CD8-positive, alpha-beta memory T cell (primary cell): ENCODE results near the gene CCDC9. TPM values are rescaled to one million over a fixed set of nuclear protein-coding genes. Genes with fewer than 3 reads are reported as not detected.
"Not testable (repeated sequence)": the region's sequence is repeated elsewhere in the genome, so short reads cannot be mapped to it uniquely, and the experiment has no call there.

ENCODE experiments used
- CTCF ChIA-PET: fragments of 350-600 bp; sonication (Branson Sonifier 250); formaldehyde crosslinking; loops from one replicate; lab custom pipeline; 2021; ENCODE audit warnings: antibody characterized with exemption; lab: Charles Lee
- POLR2A ChIA-PET: fragments of 350-600 bp; sonication (Branson Sonifier 250); formaldehyde crosslinking; loops from one replicate; lab custom pipeline; 2021; ENCODE audit warnings: antibody characterized with exemption; lab: Charles Lee
- DNase-seq, 5 donors: peaks; one replicate each; pipeline versions ENCODE4 v3.0.0 to v3.0.0-alpha.2; 2020 to 2022; ENCODE audit warnings: mixed read lengths in 1 of 5
- H3K27ac ChIP-seq: one replicate; pipeline ENCODE4 v1.7.0; 2013; ENCODE audit warnings: low read depth, mild to moderate bottlenecking, low read length, moderate library complexity
- H3K27me3 ChIP-seq: 2 replicates; pipeline ENCODE4 v1.7.0; 2013; ENCODE audit warnings: low read length, mild to moderate bottlenecking; ENCODE audit not compliant: insufficient read depth, poor library complexity, severe bottlenecking
- H3K36me3 ChIP-seq: 2 replicates; pipeline ENCODE4 v1.7.0; 2013; ENCODE audit warnings: mild to moderate bottlenecking, low read length, moderate library complexity; ENCODE audit not compliant: insufficient read depth
- H3K4me1 ChIP-seq: 2 replicates; pipeline ENCODE4 v1.7.0; 2013; ENCODE audit warnings: mild to moderate bottlenecking, low read length, moderate library complexity; ENCODE audit not compliant: insufficient read depth
- H3K4me3 ChIP-seq: 2 replicates; pipeline ENCODE4 v1.7.0; 2013; ENCODE audit warnings: mild to moderate bottlenecking, low read length
- H3K9me3 ChIP-seq: 2 replicates; pipeline ENCODE4 v1.7.0; 2013; ENCODE audit warnings: mild to moderate bottlenecking, low read length
- H3K27ac Mint-ChIP-seq, 8 donors: one replicate each; pipeline ENCODE4 v1.8.0; 2020 to 2021; ENCODE audit warnings: mixed read lengths in 8 of 8, mild to moderate bottlenecking in 6 of 8, inconsistent platforms in 3 of 8, moderate library complexity in 3 of 8
- H3K27me3 Mint-ChIP-seq, 2 donors: one replicate each; pipeline ENCODE4 v1.8.0; 2020 to 2021; ENCODE audit warnings: mixed read lengths in 2 of 2, mild to moderate bottlenecking in 1 of 2, moderate library complexity in 1 of 2
- H3K36me3 Mint-ChIP-seq, 3 donors: one replicate each; pipeline ENCODE4 v1.8.0; 2020 to 2021; ENCODE audit warnings: mixed read lengths in 3 of 3, inconsistent platforms in 1 of 3, mild to moderate bottlenecking in 1 of 3
- H3K4me1 Mint-ChIP-seq, 3 donors: one replicate each; pipeline ENCODE4 v1.8.0; 2020 to 2021; ENCODE audit warnings: mixed read lengths in 3 of 3, inconsistent platforms in 1 of 3, mild to moderate bottlenecking in 1 of 3
- H3K4me3 Mint-ChIP-seq, 7 donors: one replicate each; pipeline ENCODE4 v1.8.0; 2020 to 2021; ENCODE audit warnings: mixed read lengths in 7 of 7, mild to moderate bottlenecking in 6 of 7, moderate library complexity in 4 of 7, inconsistent platforms in 2 of 7
- H3K9me3 Mint-ChIP-seq, 5 donors: one replicate each; pipeline ENCODE4 v1.8.0; 2020 to 2022; ENCODE audit warnings: mixed read lengths in 5 of 5, mild to moderate bottlenecking in 3 of 5, moderate library complexity in 2 of 5, inconsistent platforms in 1 of 5
- polyA plus RNA-seq: library from polyadenylated mRNA; unstranded; fragments of 300-500 nt; fragmentation: Illumina TruSeq; gene quantifications from one replicate; pipeline ENCODE4 v1.2.3, GENCODE V29; 2021
- total RNA-seq, 2 experiments: library from RNA; stranded (reverse); gene quantifications; one replicate each; pipeline ENCODE4 v1.2.3, GENCODE V29; 2021

CCDC9 gene
- total and polyA plus RNA-seq, 3 experiments from 2014 or later, result 9.4 to 23.1 (median 20.4) TPM

GRCh38 chr19:47243776-47244547 is 12.4 kb upstream of the CCDC9 start:
- ChIA-PET CTCF (interaction anchor here (0.7 to 10.5 kb wide), 42 partner anchors 10 to 393 kb away, joined by 3 to 342 read pairs (median 5); partner anchors contain the start of genes AP2S1, CCDC9, DHX34 and INAFM1), POLR2A (interaction anchor here (0.5 to 2.5 kb wide), 24 partner anchors 10 to 1279 kb away, joined by 3 to 77 read pairs (median 6); partner anchors contain the start of genes CCDC9, INAFM1, SAE1 and ZC3H4)
- peak; percentile 83 to 91 (median 88) for DNase-seq
- H3K27ac ChIP-seq, result peak overlapping the region; percentile 63
- peaks cover 0 to 1% of the 10 kb centered on the region in 2 donors for H3K27me3 Mint-ChIP-seq
- peak overlapping the region in 7 of 8 donors; percentile 44 to 93 (median 92) for H3K27ac Mint-ChIP-seq
- H3K36me3 Mint-ChIP-seq, result no peaks in the 10 kb centered on the region
- H3K27me3 ChIP-seq, result no peaks in the 10 kb centered on the region
- peaks cover 9 to 29% (median 29%) of the 10 kb centered on the region in 3 donors for H3K4me1 Mint-ChIP-seq
- peak overlapping the region; percentile 57 to 89 (median 77) for H3K4me3 Mint-ChIP-seq
- H3K36me3 ChIP-seq, result no peaks in the 10 kb centered on the region
- H3K9me3 ChIP-seq, result no peaks in the 10 kb centered on the region
- H3K4me1 ChIP-seq, result peaks cover 43% of the 10 kb centered on the region
- H3K4me3 ChIP-seq, result peak overlapping the region; percentile 64
- H3K9me3 Mint-ChIP-seq, result no peaks in the 10 kb centered on the region

GRCh38 chr19:47247308-47247990 is 8.9 kb upstream of the CCDC9 start:
- Mint-ChIP-seq H3K9me3 (no peaks in the 10 kb centered on the region), H3K4me3 (peak overlapping the region in 1 of 7 donors; percentile 38), H3K27ac (peak overlapping the region in 3 of 8 donors; percentile 35 to 78 (median 58)), H3K4me1 (peaks cover 5 to 23% (median 16%) of the 10 kb centered on the region in 3 donors), H3K27me3 (peaks cover 0 to 1% of the 10 kb centered on the region in 2 donors), H3K36me3 (no peaks in the 10 kb centered on the region)
- no peak overlapping the region for H3K27ac ChIP-seq
- no peaks in the 10 kb centered on the region for H3K27me3 ChIP-seq
- DNase-seq, result peak; percentile 61 to 79 (median 71)
- ChIA-PET CTCF (interaction anchor here (0.7 to 10.5 kb wide), 29 partner anchors 8 to 222 kb away, joined by 3 to 342 read pairs (median 5); partner anchors contain the start of genes CCDC9, INAFM1 and SAE1), POLR2A (interaction anchor here (1.3 to 2.1 kb wide), 2 partner anchors 9 to 21 kb away, joined by 3 to 9 read pairs; partner anchors contain the start of gene CCDC9)
- no peak overlapping the region for H3K4me3 ChIP-seq
- H3K36me3 ChIP-seq, result no peaks in the 10 kb centered on the region
- peaks cover 15% of the 10 kb centered on the region for H3K4me1 ChIP-seq
- H3K9me3 ChIP-seq, result no peaks in the 10 kb centered on the region

- H3K9me3 Mint-ChIP-seq, H3K4me3 ChIP-seq, POLR2A ChIA-PET, DNase-seq, H3K27me3 Mint-ChIP-seq, H3K36me3 ChIP-seq, H3K27ac ChIP-seq, H3K9me3 ChIP-seq, H3K27me3 ChIP-seq: not testable (repeated sequence)
- H3K4me1 ChIP-seq, result peaks cover 12% of the 10 kb centered on the region
- CTCF ChIA-PET, result interaction anchor here (0.7 to 2.9 kb wide), 3 partner anchors 9 to 103 kb away, joined by 3 to 24 read pairs (median 3); no protein-coding TSS in a partner anchor
- peaks cover 13 to 22% (median 17%) of the 10 kb centered on the region in 3 donors for H3K4me1 Mint-ChIP-seq
- peaks cover 0 to 12% (median 3%) of the 10 kb centered on the region in 3 donors for H3K36me3 Mint-ChIP-seq
- peak overlapping the region in 2 of 8 donors; percentile 11 to 94 for H3K27ac Mint-ChIP-seq
- H3K4me3 Mint-ChIP-seq, result peak overlapping the region in 1 of 7 donors; percentile 78
These were observed 3.3 kb upstream of the CCDC9 start for GRCh38 chr19:47253016-47253415.

- H3K4me3 Mint-ChIP-seq, result peak overlapping the region in 1 of 7 donors; percentile 78
- Histone ChIP-seq H3K27ac (no peak overlapping the region), H3K9me3 (no peaks in the 10 kb centered on the region), H3K27me3 (no peaks in the 10 kb centered on the region), H3K4me1 (peaks cover 17% of the 10 kb centered on the region), H3K4me3 (no peak overlapping the region), H3K36me3 (peaks cover 2% of the 10 kb centered on the region)
- ChIA-PET POLR2A (interaction anchor here (1.2 kb wide), 1 partner anchor 10 kb away, joined by 3 read pairs; no protein-coding TSS in a partner anchor), CTCF (interaction anchor here (0.7 to 2.9 kb wide), 3 partner anchors 9 to 104 kb away, joined by 3 to 24 read pairs (median 3); no protein-coding TSS in a partner anchor)
- peaks cover 0 to 1% of the 10 kb centered on the region in 2 donors for H3K27me3 Mint-ChIP-seq
- DNase-seq, result no peak
- H3K4me1 Mint-ChIP-seq, result peaks cover 17 to 26% (median 20%) of the 10 kb centered on the region in 3 donors
- peaks cover 0 to 16% (median 3%) of the 10 kb centered on the region in 3 donors for H3K36me3 Mint-ChIP-seq
- peak overlapping the region in 3 of 8 donors; percentile 11 to 94 (median 32) for H3K27ac Mint-ChIP-seq
- H3K9me3 Mint-ChIP-seq, result no peaks in the 10 kb centered on the region
These were observed 2.9 kb upstream of the CCDC9 start for GRCh38 chr19:47253467-47253881.

GRCh38 chr19:47253970-47254369 is 2.4 kb upstream of the CCDC9 start:
- Mint-ChIP-seq H3K36me3 (peaks cover 0 to 20% (median 7%) of the 10 kb centered on the region in 3 donors), H3K4me3 (peak overlapping the region in 2 of 7 donors; percentile 3 to 78), H3K4me1 (peaks cover 22 to 31% (median 25%) of the 10 kb centered on the region in 3 donors), H3K27me3 (peaks cover 0 to 1% of the 10 kb centered on the region in 2 donors), H3K27ac (peak overlapping the region; percentile 11 to 94 (median 59)), H3K9me3 (no peaks in the 10 kb centered on the region)
- peaks cover 22% of the 10 kb centered on the region for H3K4me1 ChIP-seq
- H3K27me3 ChIP-seq, result no peaks in the 10 kb centered on the region
- H3K9me3 ChIP-seq, result no peaks in the 10 kb centered on the region
- ChIA-PET POLR2A (interaction anchor here (1.2 kb wide), 1 partner anchor 11 kb away, joined by 3 read pairs; no protein-coding TSS in a partner anchor), CTCF (interaction anchor here (0.7 to 2.9 kb wide), 3 partner anchors 10 to 104 kb away, joined by 3 to 24 read pairs (median 3); no protein-coding TSS in a partner anchor)
- peaks cover 7% of the 10 kb centered on the region for H3K36me3 ChIP-seq
- DNase-seq, result no peak
- no peak overlapping the region for H3K27ac ChIP-seq
- H3K4me3 ChIP-seq, result no peak overlapping the region

- Histone ChIP-seq H3K9me3 (no peaks in the 10 kb centered on the region), H3K4me1 (peaks cover 23% of the 10 kb centered on the region), H3K4me3 (peak overlapping the region; percentile 61), H3K27ac (peak overlapping the region; percentile 84), H3K36me3 (peaks cover 24% of the 10 kb centered on the region), H3K27me3 (no peaks in the 10 kb centered on the region)
- POLR2A ChIA-PET, result interaction anchor here (0.5 to 2.4 kb wide), 17 partner anchors 9 to 656 kb away, joined by 3 to 67 read pairs (median 4); partner anchors contain the start of genes CALM3, INAFM1 and ZC3H4
- Mint-ChIP-seq H3K27me3 (peaks cover 0 to 1% of the 10 kb centered on the region in 2 donors), H3K9me3 (no peaks in the 10 kb centered on the region), H3K4me1 (peaks cover 34 to 47% (median 37%) of the 10 kb centered on the region in 3 donors), H3K4me3 (peak overlapping the region; percentile 81 to 93 (median 90)), H3K27ac (peak overlapping the region; percentile 91 to 97 (median 96)), H3K36me3 (peaks cover 3 to 43% (median 12%) of the 10 kb centered on the region in 3 donors)
- CTCF ChIA-PET, result interaction anchor here (1.0 to 2.5 kb wide), 9 partner anchors 10 to 143 kb away, joined by 3 to 21 read pairs (median 5); partner anchors contain the start of genes DHX34, INAFM1 and ZC3H4
- DNase-seq, result peak; percentile 96 to 99 (median 98)
These were observed 527 bp downstream of the CCDC9 start for GRCh38 chr19:47256693-47257410.
